ENCODE data around the gene LBX1.

Gene LBX1

GRCh38 chr10:101224910-101225823 lies 4.1 kb downstream of the LBX1 start:
- DNase-seq = no peak

GRCh38 chr10:101224060-101224909 lies 5.0 kb downstream of the LBX1 start:
- no peak for DNase-seq

GRCh38 chr10:101223274-101224059 lies 5.8 kb downstream of the LBX1 start:
- no peak for DNase-seq

GRCh38 chr10:101222683-101223273 lies 6.5 kb downstream of the LBX1 start:
- DNase-seq = no peak

- DNase-seq = no peak
These were observed 7.2 kb downstream of the LBX1 start for GRCh38 chr10:101221963-101222531.

- DNase-seq = no peak
These were observed 7.7 kb downstream of the LBX1 start for GRCh38 chr10:101221549-101221948.

- no peak for DNase-seq
These were observed 9.3 kb downstream of the LBX1 start for GRCh38 chr10:101219946-101220451.

GRCh38 chr10:101219139-101219945 lies 9.9 kb downstream of the LBX1 start:
- DNase-seq = no peak

GRCh38 chr10:101218351-101219138 lies 10.7 kb downstream of the LBX1 start:
- DNase-seq = no peak

GRCh38 chr10:101217450-101218281 lies 11.6 kb downstream of the LBX1 start:
- DNase-seq = no peak

GRCh38 chr10:101217044-101217425 lies 12.2 kb downstream of the LBX1 start:
- no peak for DNase-seq

- no peak for DNase-seq
These were observed 12.8 kb downstream of the LBX1 start for GRCh38 chr10:101216207-101217043.

GRCh38 chr10:101215397-101216206 lies 13.7 kb downstream of the LBX1 start:
- DNase-seq = no peak

GRCh38 chr10:101214446-101215396 lies 14.5 kb downstream of the LBX1 start:
- DNase-seq = peak; percentile 70

- DNase-seq = no peak
These were observed 20.7 kb downstream of the LBX1 start for GRCh38 chr10:101208543-101208942.

- no peak for DNase-seq
These were observed 22.2 kb downstream of the LBX1 start for GRCh38 chr10:101207026-101207425.

All from CD4-positive, alpha-beta T cell treated with Interleukin-21 for 1 hour (primary cell).